ENCODE data around the gene RAP2A.

DNA sequence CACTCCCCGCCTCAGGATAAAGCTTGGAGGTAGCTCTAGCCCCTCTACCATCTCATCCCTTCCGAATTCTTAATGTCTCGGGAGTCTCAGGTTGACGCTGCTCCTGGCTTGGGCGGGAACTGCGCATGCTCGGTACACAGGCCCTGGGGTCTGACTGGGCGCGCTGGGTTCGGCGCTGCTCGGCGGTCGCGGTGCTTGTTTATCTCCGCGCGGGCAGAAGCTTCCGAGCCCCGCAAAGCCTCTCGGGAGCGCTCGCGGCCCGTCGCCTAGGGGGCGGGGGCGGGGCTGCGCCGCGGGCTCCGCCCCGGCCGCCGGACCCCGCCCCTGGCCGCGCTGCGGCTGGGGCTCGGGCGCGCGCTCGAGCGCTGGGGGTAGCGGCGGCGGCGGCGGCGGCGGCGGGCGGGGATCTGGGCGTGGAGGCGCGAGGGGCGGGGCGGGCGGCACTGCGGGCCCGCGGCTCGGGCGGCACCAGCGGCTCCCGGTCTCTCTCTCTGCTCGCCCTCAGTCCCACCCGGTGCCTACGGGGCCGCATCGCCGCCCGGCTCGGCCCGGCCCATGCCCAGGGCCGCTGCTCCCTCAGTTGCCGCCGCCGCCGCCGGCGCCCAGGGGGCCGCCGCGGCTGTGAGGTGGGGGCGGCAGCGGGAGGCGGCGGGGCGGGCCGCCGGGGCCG, at the start of gene RAP2A:
- TF ChIP-seq, protein P1, sequence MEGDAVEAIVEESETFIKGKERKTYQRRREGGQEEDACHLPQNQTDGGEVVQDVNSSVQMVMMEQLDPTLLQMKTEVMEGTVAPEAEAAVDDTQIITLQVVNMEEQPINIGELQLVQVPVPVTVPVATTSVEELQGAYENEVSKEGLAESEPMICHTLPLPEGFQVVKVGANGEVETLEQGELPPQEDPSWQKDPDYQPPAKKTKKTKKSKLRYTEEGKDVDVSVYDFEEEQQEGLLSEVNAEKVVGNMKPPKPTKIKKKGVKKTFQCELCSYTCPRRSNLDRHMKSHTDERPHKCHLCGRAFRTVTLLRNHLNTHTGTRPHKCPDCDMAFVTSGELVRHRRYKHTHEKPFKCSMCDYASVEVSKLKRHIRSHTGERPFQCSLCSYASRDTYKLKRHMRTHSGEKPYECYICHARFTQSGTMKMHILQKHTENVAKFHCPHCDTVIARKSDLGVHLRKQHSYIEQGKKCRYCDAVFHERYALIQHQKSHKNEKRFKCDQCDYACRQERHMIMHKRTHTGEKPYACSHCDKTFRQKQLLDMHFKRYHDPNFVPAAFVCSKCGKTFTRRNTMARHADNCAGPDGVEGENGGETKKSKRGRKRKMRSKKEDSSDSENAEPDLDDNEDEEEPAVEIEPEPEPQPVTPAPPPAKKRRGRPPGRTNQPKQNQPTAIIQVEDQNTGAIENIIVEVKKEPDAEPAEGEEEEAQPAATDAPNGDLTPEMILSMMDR (IDR thresholded peaks at IDR 0.05) = peak in 1 of 4 donors; percentile 15
- peak; percentile 80 for TF ChIP-seq POLR2A (IDR thresholded peaks at IDR 0.05)
